SK-N-SH (cell line): ENCODE results near the gene BCL11B. TPM values are rescaled to one million over a fixed set of nuclear protein-coding genes. Genes with fewer than 3 reads are reported as not detected.

Experiments
- CTCF ChIA-PET: fragments of 300-600, 350-600 bp; formaldehyde crosslinking; extraction: SDS; loops from one replicate; lab custom pipeline; 2021; lab: Yijun Ruan, JAX
- POLR2A ChIA-PET: fragments of 350-600 bp; sonication (Branson Sonifier 250); formaldehyde crosslinking; extraction: SDS; loops from one replicate; lab custom pipeline; 2020; ENCODE audit warnings: antibody characterized with exemption, inconsistent platforms; lab: Yijun Ruan, JAX
- DNase-seq: peaks from one replicate; pipeline ENCODE4 v3.0.0; 2012
- H2AFZ ChIP-seq: fragments of 200-600 bp; sonication (generic); 2 replicates; pipeline ENCODE4 v1.8.1; 2016; ENCODE audit warnings: antibody characterized with exemption, mild to moderate bottlenecking, low read depth
- H3F3A ChIP-seq: fragments of 200-600 bp; sonication (generic); replicated peaks from 2 replicates; pipeline ENCODE3; 2016; ENCODE audit warnings: antibody characterized with exemption, mild to moderate bottlenecking; ENCODE audit not compliant: insufficient read depth
- H3K27ac ChIP-seq, 2 experiments: fragments of 200-500 bp in 1 of 2; fragments of 200-600 bp in 1 of 2; sonication (Bioruptor generic) in 1 of 2; sonication (generic), shearing (Covaris generic) in 1 of 2; 2 replicates each; pipeline versions ENCODE4 v1.5.1 to v1.6.1; 2014 to 2016; ENCODE audit warnings: low read depth in 2 of 2, inconsistent platforms in 1 of 2, low read length in 1 of 2, mild to moderate bottlenecking in 1 of 2, mixed read lengths in 1 of 2
- H3K27me3 ChIP-seq: fragments of 200-600 bp; sonication (generic), shearing (Covaris generic); 2 replicates; pipeline ENCODE4 v1.6.1; 2016; ENCODE audit warnings: mixed run types; ENCODE audit not compliant: insufficient read depth
- H3K36me3 ChIP-seq, 2 experiments: fragments of 200-500 bp in 1 of 2; fragments of 200-600 bp in 1 of 2; sonication (Bioruptor generic) in 1 of 2; sonication (generic) in 1 of 2; replicated peaks in 1 of 2; 2 replicates each; pipeline versions ENCODE3 to v1.5.1; 2014 to 2016; ENCODE audit warnings: low read length in 1 of 2, mild to moderate bottlenecking in 1 of 2; ENCODE audit not compliant: insufficient read depth in 2 of 2, control insufficient read depth in 1 of 2
- H3K4me1 ChIP-seq, 2 experiments: fragments of 200-500 bp in 1 of 2; fragments of 200-600 bp in 1 of 2; sonication (Bioruptor generic) in 1 of 2; sonication (generic), shearing (Covaris generic) in 1 of 2; 2 replicates each; pipeline versions ENCODE4 v1.5.1 to v1.6.1; 2014 to 2016; ENCODE audit warnings: low read depth in 1 of 2, low read length in 1 of 2, mixed run types in 1 of 2; ENCODE audit not compliant: insufficient read depth in 2 of 2, control insufficient read depth in 1 of 2
- H3K4me2 ChIP-seq: fragments of 200-600 bp; sonication (generic), shearing (Covaris generic); 2 replicates; pipeline ENCODE4 v1.6.1; 2017; ENCODE audit warnings: mixed run types
- H3K4me3 ChIP-seq, 2 experiments: fragments of 200-500 bp in 1 of 2; fragments of 200-600 bp in 1 of 2; sonication (Bioruptor generic) in 1 of 2; sonication (generic), shearing (Covaris generic) in 1 of 2; 2 replicates each; pipeline versions ENCODE4 v1.5.1 to v1.8.1; 2014 to 2016; ENCODE audit warnings: low read depth in 2 of 2, inconsistent platforms in 1 of 2, low read length in 1 of 2, mild to moderate bottlenecking in 1 of 2, mixed read lengths in 1 of 2, moderate library complexity in 1 of 2
- H3K79me2 ChIP-seq: fragments of 200-600 bp; sonication (generic); 2 replicates; pipeline ENCODE4 v1.8.1; 2017; ENCODE audit warnings: mild to moderate bottlenecking; ENCODE audit not compliant: insufficient read depth
- H3K9ac ChIP-seq: fragments of 200-600 bp; sonication (generic); 2 replicates; pipeline ENCODE4 v1.6.1; 2017; ENCODE audit warnings: mixed run types
- H3K9me2 ChIP-seq: fragments of 200-600 bp; sonication (generic); 2 replicates; pipeline ENCODE4 v1.6.1; 2017; ENCODE audit warnings: mixed run types
- H3K9me3 ChIP-seq: fragments of 200-600 bp; sonication (generic); 2 replicates; pipeline ENCODE4 v1.6.1; 2017; ENCODE audit warnings: mixed run types, mild to moderate bottlenecking, moderate library complexity
- H4K20me1 ChIP-seq: fragments of 200-600 bp; sonication (generic); 2 replicates; pipeline ENCODE4 v1.6.1; 2017; ENCODE audit warnings: mild to moderate bottlenecking, mixed run types; ENCODE audit not compliant: insufficient read depth
- CHD2 ChIP-seq: fragments of 150-350 bp; IDR thresholded peaks from 2 replicates; pipeline ENCODE4 v1.6.1; 2018; ENCODE audit warnings: low read length; ENCODE audit not compliant: partially characterized antibody
- CTCF ChIP-seq: fragments of 200-600 bp; sonication (generic); IDR thresholded peaks from 2 replicates; pipeline ENCODE4 v1.6.1; 2017; ENCODE audit warnings: antibody characterized with exemption, mild to moderate bottlenecking, moderate library complexity
- EZH2phosphoT487 ChIP-seq: fragments of 200-600 bp; sonication (generic); IDR thresholded peaks from 2 replicates; pipeline ENCODE4 v1.6.1; 2017; ENCODE audit warnings: low read depth, mixed run types, mild to moderate bottlenecking, antibody characterized with exemption, moderate library complexity, borderline replicate concordance
- FOXJ3 ChIP-seq: sonication (generic); formaldehyde crosslinking; IDR thresholded peaks from 2 replicates; pipeline ENCODE4 v1.5.1; 2020; ENCODE audit warnings: mild to moderate bottlenecking, missing genetic modification reagents
- FOXM1 ChIP-seq: IDR thresholded peaks from 2 replicates; pipeline ENCODE4 v1.4.0; 2012; ENCODE audit warnings: low read depth, mild to moderate bottlenecking
- GABPA ChIP-seq: IDR thresholded peaks from 2 replicates; pipeline ENCODE4 v1.4.0; 2012; ENCODE audit warnings: low read depth, mild to moderate bottlenecking
- IRF3 ChIP-seq: fragments of 150-350 bp; IDR thresholded peaks from 2 replicates; pipeline ENCODE4 v1.6.1; 2016; ENCODE audit warnings: mild to moderate bottlenecking, low read depth, low read length
- MAX ChIP-seq: IDR thresholded peaks from 2 replicates; pipeline ENCODE4 v1.4.0; 2012; ENCODE audit warnings: low read depth
- MEF2A ChIP-seq: IDR thresholded peaks from 2 replicates; pipeline ENCODE4 v1.4.0; 2012; ENCODE audit warnings: low read depth, borderline replicate concordance
- NFIC ChIP-seq: IDR thresholded peaks from 2 replicates; pipeline ENCODE4 v1.4.0; 2012; ENCODE audit warnings: borderline replicate concordance
- NRF1 ChIP-seq: IDR thresholded peaks from 2 replicates; pipeline ENCODE4 v1.6.1; 2012; ENCODE audit warnings: low read depth, mild to moderate bottlenecking, low read length
- PBX3 ChIP-seq: IDR thresholded peaks from 2 replicates; pipeline ENCODE4; 2012
- POLR2AphosphoS5 ChIP-seq: IDR thresholded peaks from 2 replicates; pipeline ENCODE4 v1.6.1; 2012; ENCODE audit warnings: low read depth, low read length
- REST ChIP-seq: IDR thresholded peaks from 2 replicates; pipeline ENCODE4 v1.6.1; 2012; ENCODE audit warnings: mild to moderate bottlenecking, low read depth, low read length, moderate library complexity
- TAF1 ChIP-seq: IDR thresholded peaks from 2 replicates; pipeline ENCODE4 v1.6.1; 2012; ENCODE audit warnings: low read depth, mild to moderate bottlenecking, low read length, moderate library complexity, borderline replicate concordance
- TEAD4 ChIP-seq: IDR thresholded peaks from 2 replicates; pipeline ENCODE4 v1.4.0; 2012; ENCODE audit warnings: mild to moderate bottlenecking, borderline replicate concordance; ENCODE audit not compliant: insufficient read depth
- USF2 ChIP-seq: fragments of 150-350 bp; IDR thresholded peaks from 2 replicates; pipeline ENCODE4 v1.6.1; 2017; ENCODE audit warnings: antibody characterized with exemption, low read length, low read depth, borderline replicate concordance
- YY1 ChIP-seq: IDR thresholded peaks from 2 replicates; pipeline ENCODE4 v1.4.0; 2012; ENCODE audit warnings: low read depth, mild to moderate bottlenecking
- WGBS: methylation state at CpG from one replicate; pipeline ENCODE4 v1.1.6; 2017; ENCODE audit warnings: low lambda C conversion rate; 5-methylcytosine and 5-hydroxymethylcytosine counted together
- polyA plus RNA-seq, 3 experiments: library from polyadenylated mRNA; depleted of rRNA; stranded (reverse); fragments of >200 nt; gene quantifications; 2 replicates each; pipeline ENCODE4 v1.2.3, GENCODE V29; 2012

The BCL11B gene
- polyA plus RNA-seq, 1 of the 3 experiments (the other 2 are of a cell fraction): not detected

GRCh38 chr14:99203801-99204200 is 68.2 kb downstream of the BCL11B start:
- WGBS: 38% methylated on average over 8 of the region's 8 CpGs

More at GRCh38 chr14:99203801-99204200, 68.2 kb downstream of the BCL11B start:
- no peaks in the 10 kb centered on the region for H3K79me2 ChIP-seq
- no peak for DNase-seq
- no peak overlapping the region for H3K4me2 ChIP-seq
- ChIA-PET CTCF (interaction anchor here (3.4 kb wide), 1 partner anchor 63 kb away, joined by 12 read pairs; no protein-coding TSS in a partner anchor), POLR2A (no interaction called here)
- no peaks in the 10 kb centered on the region for H3K9me2 ChIP-seq
- no peak overlapping the region for H3K9ac ChIP-seq
- H4K20me1 ChIP-seq: no peaks in the 10 kb centered on the region
- no peaks in the 10 kb centered on the region; a peak in 1 of 4 replicates for H3K4me1 ChIP-seq
- no peak overlapping the region for H3K27ac ChIP-seq
- no peaks in the 10 kb centered on the region for H3K9me3 ChIP-seq
- no peaks in the 10 kb centered on the region for H3K36me3 ChIP-seq
- no peak overlapping the region for H3K4me3 ChIP-seq
- H3K27me3 ChIP-seq: peaks cover 60% of the 10 kb centered on the region
- TF ChIP-seq USF2: no peak
- no peak for TF ChIP-seq REST
- TF ChIP-seq TAF1: no peak
- TF ChIP-seq IRF3: no peak
- no peak for TF ChIP-seq CTCF
- no peak for TF ChIP-seq NFIC
- no peak for TF ChIP-seq POLR2AphosphoS5
- TF ChIP-seq MEF2A: no peak
- no peak for TF ChIP-seq TEAD4
- TF ChIP-seq EZH2phosphoT487: no peak
- TF ChIP-seq CHD2: no peak
- no peak for TF ChIP-seq NRF1
- no peak for TF ChIP-seq FOXJ3 (CRISPR knock-in tag)
- TF ChIP-seq FOXM1: no peak
- no peak for TF ChIP-seq YY1
- no peak for TF ChIP-seq PBX3
- TF ChIP-seq MAX: no peak
- TF ChIP-seq GABPA: no peak
- no peaks in the 10 kb centered on the region for H3F3A ChIP-seq
- no peak overlapping the region for H2AFZ ChIP-seq
